Measurements from ENCODE around the gene HNRNPA1. TPM values are rescaled to one million over a fixed set of nuclear protein-coding genes. Genes with fewer than 3 reads are reported as not detected.

HNRNPA1 gene
- total RNA-seq, 1 donor from 2014 or later, result 1,517 TPM

DNA sequence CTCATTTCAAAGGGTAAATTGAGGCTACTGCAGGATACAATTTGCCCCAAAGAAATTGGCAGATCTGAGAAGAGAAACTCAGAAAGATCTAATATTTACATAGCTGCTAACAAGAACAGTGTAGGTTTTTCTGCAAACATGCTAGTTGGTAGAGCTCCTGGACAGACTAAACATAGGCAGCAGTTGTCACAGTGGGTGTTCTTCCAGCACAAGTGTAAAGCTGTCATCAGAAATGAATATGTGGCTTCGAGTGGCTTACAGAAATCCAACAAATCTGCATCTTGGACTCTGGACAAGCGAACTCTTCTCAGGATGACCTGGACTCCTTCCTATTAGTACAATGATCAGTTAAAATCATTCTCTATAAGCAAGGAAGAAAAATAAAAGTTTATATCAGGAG lies 6.5 kb upstream of the HNRNPA1 start:
- intact Hi-C loops (cut with micrococcal nuclease), result no loop called here

DNA sequence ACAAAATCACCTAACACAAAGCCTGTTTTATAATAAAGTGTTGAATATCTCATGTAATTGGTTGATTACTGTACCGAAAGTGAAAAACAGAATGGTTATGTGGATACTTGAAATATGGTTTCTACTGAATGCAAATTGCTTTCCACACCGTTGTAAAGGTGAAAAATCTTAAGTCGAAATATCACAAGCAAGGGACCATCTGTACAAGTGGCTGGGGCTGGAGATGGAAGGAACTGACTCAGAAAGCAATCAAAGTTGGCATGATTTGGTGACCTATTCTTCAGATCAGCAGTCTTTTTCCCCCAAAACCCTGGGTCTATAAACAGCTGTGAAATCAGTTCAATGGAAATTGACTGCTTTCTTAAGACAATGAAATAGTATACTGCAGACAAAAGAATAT lies 4.2 kb upstream of the HNRNPA1 start:
- intact Hi-C loops (cut with micrococcal nuclease), result no loop called here

DNA sequence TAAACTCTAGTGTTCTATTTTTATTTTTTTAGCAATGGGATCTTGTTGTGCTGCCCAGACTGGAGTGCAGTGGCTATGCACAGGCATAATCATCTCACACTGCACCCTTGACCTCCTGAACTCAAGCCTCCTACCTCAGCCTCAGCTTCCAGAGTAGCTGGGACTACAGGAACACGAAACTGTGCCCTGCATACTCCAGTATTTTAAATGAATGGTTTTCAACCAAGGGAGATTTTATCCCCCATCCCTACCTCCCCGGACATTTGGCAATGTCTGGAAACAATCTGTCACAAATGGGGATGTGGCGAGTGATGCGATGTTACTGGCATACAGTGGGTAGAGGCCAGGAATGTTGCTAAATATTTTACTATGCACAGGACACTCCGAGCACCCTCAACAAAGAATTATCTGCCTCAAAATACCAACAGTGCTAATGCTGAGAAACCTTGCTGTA lies 2.7 kb upstream of the HNRNPA1 start:
- intact Hi-C loops (cut with micrococcal nuclease), result no loop called here

DNA sequence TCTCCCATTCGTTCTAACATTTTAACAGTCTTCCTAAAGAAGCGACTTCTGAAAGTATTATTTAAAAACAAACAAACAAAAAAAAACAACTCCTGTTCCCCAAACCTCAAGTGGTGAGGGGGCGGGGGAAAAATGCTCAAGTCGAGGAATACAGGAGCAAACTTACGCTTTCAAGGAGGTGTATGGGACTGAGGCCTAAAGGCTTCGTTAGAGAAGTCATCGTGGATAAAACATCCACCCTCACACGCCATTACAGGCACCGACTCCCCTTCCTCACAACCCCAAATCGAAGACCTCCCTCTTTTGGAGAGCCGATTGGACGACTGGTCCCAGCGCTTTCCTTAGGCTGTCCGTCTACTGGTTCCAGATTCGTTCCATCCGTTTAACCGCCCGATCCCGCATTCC lies 1.3 kb upstream of the HNRNPA1 start:
- intact Hi-C loops (cut with micrococcal nuclease), result no loop called here

DNA sequence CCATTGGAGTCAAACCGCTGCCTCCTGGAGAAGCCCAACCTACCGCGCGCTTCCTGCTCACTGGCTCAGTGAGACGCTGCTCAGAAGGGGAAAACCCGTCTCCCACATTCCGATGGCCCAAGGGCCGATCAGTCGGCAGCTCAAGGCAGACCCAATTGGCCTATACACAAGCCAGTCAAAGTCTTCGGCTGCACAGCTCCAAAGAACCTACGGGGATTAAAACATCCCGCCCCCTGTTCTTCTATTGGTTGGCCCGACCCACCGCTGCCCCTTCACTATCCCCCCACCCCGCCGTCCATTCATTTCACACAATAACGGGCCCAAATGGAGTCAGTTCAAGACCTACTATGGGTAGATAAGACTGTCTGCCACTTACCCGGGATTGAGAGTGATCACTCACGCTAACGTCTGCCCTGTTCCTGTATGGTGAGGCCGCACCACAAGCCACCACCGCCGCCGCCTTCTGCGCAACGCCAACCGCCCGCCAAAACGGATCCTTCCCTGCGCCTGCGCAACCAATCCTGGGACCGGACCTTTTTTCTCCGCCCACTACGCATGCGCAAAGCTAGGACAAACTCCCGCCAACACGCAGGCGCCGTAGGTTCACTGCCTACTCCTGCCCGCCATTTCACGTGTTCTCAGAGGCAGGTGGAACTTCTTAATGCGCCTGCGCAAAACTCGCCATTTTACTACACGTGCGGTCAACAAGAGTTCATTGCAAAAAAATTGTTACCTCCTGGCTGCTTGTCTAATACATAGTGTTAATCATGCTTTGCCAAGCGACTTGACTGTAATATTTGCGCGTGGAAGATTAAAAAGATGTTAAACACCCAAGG lies 676 bp upstream of the HNRNPA1 start, which contains the start of gene CBX5:
TSS of gene CBX5 (minus strand) at position 491 of the 836 bp plus-strand sequence. CDS start 22,472 bp downstream, outside the sequence.
- intact Hi-C loops (cut with micrococcal nuclease), result loop anchor here (1.0 to 5.0 kb wide), 5 partner anchors 45 to 217 kb away; partner anchors contain the start of genes COPZ1 and NCKAP1L

DNA sequence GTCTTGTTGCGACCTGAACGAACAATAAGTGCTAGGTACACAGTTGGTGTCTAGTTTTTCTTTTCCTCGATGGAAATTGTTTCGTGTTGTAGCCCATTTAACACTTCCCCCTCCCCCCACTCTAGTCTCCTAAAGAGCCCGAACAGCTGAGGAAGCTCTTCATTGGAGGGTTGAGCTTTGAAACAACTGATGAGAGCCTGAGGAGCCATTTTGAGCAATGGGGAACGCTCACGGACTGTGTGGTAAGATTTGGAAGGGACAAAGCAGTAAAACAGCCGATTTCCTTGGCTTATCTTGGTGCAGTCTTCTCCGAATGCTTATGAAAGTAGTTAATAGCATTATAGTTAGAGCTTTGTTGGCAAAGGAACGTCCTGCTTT lies 724 bp downstream of the HNRNPA1 start:
- intact Hi-C loops (cut with micrococcal nuclease), result loop anchor here (2.0 to 5.0 kb wide), 3 partner anchors 66 to 216 kb away; partner anchors contain the start of gene NCKAP1L

DNA sequence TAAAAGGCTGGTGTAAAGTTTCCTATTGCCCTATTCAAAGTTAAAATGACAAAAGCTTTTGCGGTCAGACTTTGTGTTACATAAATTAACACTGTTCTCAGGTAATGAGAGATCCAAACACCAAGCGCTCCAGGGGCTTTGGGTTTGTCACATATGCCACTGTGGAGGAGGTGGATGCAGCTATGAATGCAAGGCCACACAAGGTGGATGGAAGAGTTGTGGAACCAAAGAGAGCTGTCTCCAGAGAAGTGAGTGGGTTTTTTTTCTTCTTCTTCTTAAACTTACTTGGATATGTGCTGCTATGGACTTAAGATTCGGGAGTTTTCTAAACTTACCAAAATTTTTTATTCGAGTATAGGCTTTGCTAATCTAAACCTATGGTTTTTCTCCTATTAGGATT lies 1.2 kb downstream of the HNRNPA1 start:
- intact Hi-C loops (cut with micrococcal nuclease), result loop anchor here (2.0 to 5.0 kb wide), 3 partner anchors 67 to 216 kb away; partner anchors contain the start of gene NCKAP1L

DNA sequence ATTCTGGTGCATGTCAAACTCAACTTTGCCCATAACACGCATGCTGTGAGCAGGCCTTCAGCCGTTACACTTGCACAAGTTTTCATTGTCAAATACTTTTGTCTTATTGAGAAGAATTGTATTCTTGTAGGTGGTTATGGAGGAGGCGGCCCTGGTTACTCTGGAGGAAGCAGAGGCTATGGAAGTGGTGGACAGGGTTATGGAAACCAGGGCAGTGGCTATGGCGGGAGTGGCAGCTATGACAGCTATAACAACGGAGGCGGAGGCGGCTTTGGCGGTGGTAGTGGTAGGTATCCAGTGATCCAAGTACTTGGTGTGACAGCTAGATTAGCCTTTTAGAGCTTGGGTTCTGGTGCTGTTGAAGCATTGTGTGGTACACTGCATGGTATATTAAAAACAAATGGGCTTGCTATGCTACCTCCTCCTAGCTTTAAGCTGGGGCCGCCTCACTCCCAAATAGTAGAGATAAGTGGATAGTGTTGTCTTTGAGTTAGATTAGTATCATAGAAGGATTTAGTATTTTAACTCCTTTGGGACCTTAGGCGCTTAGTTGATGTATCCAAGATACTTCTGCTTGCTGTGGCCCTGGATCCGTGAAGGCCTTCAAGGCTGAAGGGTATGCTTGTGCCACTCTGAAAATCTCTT lies 2.5 kb downstream of the HNRNPA1 start:
- intact Hi-C loops (cut with micrococcal nuclease), result loop anchor here (5.0 kb wide), 1 partner anchor 214 kb away; the partner anchor contains the start of gene NCKAP1L

DNA sequence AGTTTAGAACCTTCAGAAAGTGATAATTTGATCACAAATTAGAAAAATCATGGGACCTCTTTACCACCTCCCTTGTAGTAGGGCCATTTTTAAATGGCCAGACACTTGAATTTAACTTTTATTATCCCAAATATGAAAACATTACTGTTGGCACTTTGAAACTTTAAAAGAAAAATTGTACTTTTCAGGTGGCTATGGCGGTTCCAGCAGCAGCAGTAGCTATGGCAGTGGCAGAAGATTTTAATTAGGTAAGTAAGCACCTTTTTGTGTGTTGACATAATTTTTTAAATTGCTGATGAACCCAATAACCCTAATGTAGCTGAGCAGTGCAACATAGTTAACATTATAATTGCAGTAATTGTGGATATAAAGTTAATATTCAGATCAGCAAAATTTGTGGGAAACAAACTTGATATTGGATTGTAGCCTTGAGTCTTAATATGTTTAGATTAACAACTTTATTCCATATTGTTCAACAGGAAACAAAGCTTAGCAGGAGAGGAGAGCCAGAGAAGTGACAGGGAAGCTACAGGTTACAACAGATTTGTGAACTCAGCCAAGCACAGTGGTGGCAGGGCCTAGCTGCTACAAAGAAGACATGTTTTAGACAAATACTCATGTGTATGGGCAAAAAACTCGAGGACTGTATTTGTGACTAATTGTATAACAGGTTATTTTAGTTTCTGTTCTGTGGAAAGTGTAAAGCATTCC lies 3.7 kb downstream of the HNRNPA1 start:
- intact Hi-C loops (cut with micrococcal nuclease), result loop anchor here (5.0 kb wide), 1 partner anchor 213 kb away; the partner anchor contains the start of gene NCKAP1L

DNA sequence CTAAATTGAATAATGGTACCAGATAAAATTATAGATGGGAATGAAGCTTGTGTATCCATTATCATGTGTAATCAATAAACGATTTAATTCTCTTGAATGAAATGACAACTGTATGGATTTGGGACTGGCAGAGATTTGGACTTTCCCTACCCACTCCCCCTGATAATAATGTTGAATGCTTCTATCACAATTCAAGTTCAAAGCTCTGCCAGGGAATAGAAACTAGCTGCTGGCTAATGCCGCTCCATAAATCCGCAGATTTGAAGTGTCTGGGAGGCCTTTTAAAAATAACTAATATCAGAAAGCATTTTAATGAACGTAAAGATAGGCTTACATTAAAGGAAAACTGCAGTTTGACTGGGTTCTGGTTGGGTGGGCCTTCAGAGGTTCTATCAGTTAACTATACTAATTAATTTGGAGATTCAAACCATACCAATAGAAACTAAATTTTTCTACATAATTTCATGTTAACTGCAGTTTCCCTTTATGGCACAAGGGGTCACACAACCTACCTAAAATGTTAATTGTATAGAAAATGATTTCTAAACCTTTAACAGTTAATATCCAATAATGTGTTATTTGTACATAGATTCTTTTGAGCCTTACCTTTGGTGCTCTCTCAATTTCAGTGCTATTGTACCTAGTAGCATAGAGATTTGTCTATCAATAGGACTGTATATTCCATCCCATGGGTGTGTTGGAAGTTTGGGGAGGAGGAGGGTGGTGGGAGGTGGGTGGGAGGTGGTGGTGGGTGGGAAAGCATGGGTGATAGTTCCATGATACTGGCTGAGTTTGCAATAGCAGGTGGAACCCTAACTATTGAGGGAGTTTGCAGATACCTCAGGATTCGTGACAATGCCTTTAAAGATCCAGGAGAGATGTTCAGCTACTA lies 4.9 kb downstream of the HNRNPA1 start:
- intact Hi-C loops (cut with micrococcal nuclease), result no loop called here

DNA sequence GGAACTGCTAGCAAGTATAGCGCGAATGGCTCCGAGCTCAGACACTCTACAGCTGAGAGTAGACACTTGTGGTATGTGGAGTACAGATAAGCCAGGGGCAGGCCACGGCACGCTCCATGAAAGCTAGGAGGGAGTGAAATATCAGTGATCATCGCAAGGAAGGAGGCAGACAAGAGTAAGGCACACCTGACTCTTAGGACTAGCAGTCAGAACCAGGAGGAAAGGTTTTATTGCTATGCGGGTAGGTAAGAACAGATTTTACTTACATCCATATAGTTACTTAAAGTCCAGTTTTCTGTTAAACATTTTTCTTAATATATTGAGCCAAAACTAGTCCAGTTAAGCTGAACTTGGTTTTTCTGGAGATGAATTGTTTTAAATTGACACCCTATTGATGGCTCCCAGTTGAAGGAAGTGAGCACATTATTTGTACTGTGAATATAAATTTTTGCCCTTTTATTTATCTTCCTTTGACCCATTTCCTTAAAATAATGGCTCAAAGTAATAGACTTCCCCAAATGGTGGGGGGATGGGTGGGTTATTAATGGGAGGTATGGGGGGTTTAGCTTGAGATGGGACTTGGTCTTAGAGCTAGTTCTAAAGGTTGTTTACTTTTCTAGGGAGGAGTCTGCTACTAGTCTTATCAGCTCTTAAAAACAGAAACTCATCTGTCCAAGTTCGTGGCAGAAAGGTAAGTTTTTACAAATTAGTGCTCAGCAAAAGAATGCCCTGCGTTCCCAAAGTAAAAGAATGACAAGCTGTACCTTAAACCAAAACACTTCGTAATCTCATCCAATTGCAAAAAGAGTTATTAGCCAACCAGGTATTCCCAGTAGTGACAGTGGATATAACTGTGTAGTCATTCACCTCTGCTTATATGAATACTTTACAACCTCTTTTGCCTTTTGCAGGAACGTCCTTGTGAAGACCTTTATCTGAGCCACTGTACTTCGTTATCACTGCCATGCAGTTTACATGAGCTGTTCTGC lies 5.8 kb downstream of the HNRNPA1 start:
- intact Hi-C loops (cut with micrococcal nuclease), result no loop called here

DNA sequence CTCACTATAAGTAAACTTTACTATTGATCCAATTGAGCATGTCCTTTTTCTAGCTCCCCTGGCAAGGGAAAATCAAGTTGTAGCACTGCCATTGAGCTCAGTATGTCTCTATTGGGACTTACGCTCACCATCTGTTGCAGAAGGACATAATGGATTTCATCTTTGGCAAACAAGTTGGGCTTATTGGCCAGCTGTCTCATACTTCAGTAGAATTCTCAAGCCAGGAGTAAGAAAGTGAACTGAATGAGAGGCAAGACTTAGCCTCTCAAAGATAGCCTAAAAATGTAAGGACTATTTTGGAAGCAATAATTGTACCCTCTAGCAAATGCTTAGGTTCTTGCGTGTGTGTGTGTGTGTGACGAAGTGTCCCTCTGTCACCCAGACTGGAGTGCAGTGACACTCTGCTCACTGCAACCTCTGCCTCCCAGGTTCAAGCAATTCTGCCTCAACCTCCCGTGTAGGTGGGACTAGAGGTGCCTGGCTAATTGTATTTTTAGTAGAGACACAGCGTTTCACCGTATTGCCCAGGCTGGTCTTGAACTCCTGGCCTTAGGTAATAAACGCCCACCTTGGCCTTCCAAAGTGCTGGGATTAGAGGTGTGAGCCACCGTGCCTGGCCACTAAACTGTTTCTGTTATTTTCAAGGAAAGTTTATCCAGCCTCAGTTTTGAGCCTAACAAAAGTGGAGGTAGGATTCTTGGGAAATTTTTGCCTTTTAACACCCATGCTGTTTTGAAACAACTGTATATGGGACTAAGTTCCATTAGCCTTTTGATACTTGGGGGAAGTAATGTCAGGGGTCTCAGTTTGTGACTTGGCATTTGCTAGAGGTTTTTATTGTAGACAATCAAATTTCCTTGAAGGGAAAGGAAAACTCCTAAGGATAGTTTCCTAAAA lies 7.0 kb downstream of the HNRNPA1 start:
- intact Hi-C loops (cut with micrococcal nuclease), result no loop called here

DNA sequence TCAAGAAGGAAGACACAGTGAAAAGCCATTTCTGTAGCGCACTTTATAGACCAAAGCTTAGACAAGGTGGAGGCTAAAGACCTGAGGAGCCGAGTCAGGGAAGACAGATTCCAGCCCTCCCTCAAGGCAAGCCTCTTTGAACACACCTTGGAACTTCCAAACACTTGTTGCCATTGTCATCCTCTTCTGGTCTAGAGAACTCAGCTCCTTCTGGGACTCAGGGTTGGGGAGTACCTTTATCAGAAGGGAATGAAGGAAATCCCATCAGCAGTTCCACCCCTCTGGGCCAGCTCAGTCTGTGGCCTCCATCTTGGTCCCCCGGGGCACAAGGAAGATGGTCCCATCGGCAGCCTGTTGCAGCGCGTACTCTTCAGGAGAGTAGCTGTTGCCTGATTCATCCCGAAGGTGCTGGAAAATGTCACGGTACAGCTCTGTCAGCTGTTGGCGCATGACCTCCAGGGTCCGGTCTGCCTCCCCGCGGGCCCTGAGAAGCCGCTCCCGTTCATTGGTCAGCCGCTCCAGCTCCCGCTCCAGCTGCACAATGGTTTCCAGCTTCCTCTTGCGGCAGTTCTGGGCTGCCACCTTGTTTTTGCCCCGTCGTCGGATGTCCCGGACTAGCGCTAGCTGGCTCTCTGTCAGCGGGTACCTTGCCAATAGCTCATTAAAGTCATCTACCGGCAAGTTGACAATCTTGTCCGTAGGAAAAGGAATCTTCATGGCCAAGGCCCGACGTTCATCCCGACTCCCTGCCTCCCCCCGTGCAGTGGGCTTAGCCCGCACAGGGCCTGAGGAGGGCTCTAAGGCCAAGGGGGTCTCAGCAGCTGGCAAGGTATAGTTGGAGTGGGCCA lies 11.8 kb downstream of the HNRNPA1 start:
- intact Hi-C loops (cut with micrococcal nuclease), result no loop called here

DNA sequence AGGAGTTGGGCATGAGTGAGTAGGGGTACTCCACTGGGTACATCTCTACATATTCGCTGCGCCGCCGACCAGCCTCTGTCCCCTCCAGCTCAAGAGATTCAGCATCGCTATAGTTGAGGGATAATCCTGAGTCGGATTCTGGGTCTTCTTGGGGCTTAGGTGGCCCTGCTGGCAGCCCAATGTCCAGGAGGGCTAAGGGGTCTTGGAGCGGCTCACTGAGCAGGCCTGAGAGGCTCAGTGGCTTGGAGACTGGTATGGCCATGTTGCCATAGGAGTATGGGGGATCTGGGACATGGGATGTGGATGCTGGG lies 12.4 kb downstream of the HNRNPA1 start:
- intact Hi-C loops (cut with micrococcal nuclease), result no loop called here

DNA sequence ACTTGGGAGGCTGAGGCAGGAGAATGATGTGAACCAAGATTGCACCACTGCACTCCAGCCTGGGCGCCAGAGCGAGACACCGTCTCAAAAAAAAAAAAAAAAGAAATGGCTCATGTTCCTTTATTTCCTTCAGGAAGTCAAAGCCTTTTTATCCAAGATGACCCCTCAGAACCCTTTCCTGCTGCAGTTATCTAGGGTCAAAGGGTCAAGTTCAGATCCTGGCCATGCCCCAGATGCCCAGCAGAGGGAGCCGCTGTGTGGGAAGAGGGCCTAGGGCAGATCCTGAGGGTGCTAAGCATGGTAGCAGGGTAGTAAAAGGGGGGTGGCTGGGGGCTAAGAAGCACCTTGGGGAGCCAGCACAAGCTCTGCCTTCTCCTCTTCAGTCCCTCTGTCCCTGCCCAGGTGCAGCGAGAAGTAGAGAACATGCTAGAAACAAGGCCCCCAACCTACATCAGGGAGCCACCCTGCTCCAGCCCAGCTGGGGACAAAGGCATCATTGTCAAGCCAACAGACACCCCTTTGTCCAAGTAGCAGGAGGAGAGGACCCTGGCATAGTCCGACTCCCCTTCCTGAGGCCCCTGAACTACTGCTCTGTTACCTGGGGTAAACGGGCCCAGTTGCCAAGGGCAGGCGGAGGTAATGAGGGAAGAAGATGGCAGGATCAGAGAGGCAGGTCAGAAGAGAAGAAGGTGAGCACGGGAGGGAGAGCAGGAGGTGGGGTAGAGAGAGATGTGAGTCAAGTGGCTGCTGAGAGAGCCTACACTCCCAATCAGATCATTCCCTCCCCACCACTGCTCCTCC lies 13.8 kb downstream of the HNRNPA1 start:
- intact Hi-C loops (cut with micrococcal nuclease), result loop anchor here (1.0 kb wide), 3 partner anchors 30 to 74 kb away; no protein-coding TSS in a partner anchor

DNA sequence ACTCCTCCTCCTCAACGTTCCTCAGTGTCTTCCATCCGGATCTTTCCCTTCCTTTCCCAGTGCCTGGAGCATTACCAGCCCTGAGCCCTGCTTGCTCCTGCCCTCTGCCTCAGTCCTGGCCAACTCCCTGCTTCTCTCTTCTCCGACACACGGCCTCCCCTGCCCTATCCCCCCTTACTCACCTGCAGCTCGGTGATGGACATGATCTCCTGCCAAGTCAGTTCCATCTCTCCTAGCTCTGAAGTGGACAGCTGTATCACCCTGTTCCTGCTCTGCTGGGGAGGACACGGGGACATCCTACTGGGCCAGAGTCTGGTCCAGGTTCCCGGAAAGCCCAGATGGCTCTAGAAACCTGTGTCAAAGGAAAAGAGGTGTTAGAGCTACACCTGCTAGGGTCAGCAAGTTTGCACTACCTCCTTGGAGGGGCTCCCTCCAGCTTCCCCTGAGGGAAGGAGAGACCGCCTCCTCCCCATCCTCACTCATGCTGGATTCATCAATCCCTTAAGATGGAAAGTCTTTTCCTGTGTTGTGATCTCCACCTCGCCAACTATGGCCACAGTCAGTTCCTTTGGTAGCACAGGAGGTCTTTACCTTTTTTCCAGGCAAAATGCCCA lies 14.5 kb downstream of the HNRNPA1 start:
- intact Hi-C loops (cut with micrococcal nuclease), result loop anchor here (1.0 kb wide), 3 partner anchors 29 to 73 kb away; no protein-coding TSS in a partner anchor

Measured in T-helper 2 cell treated with Interferon-gamma antibody and Interleukin-4, amounts not matched to agents 100 ng/mL and 5 ng/mL, for 36 hours (primary cell).